GM21723 (cell line): ENCODE results near the gene SCNM1.
A peak's percentile ranks its signal among the peaks of the same experiment; 100 is the strongest.
"Not testable (repeated sequence)": the region's sequence is repeated elsewhere in the genome, so short reads cannot be mapped to it uniquely, and the experiment has no call there.

ENCODE experiments used
- ATAC-seq: cut with Tn5 transposase; IDR thresholded peaks from one replicate; pipeline ENCODE4 v1.9.1; 2021; ENCODE audit warnings: mild to moderate bottlenecking, moderate library complexity; ENCODE audit not compliant: unreplicated experiment

SCNM1 gene

DNA sequence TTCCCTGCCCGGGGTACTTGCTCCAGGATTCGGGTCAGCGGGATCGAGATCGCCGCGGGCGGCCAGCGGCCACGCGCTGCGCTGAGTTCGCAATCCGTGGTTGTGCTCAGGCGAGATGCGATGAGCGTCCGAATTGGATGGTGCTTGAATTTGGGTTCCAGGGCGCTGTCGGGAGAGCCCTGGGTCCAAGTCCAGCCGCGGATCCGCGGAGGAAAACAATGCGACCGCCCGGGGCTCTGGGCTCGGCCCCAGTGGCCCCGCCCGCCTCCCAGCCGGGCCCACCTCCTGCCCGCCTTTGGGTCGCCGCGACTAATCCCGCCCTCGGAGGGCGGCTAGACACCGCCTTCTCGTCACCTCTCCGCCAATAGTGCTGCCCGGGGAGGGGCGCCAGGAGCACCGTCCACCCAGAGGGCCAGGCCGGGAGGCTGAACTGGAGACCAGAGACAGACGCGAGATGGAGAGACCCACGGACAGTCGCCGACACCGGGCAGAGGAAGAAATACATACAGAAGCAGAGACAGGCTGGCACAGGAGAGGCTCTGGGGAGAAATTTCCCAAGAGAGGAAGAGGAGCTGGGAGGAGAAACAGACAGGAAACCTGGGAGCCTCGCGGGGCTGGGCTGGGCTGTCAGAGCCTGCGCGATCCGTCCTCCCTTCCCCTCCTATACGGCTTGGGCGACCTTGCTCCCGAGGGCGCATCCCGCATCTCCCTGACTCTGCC is 19.4 kb upstream of the SCNM1 start, which contains the start of gene SEMA6C:
Gene SEMA6C (minus strand): TSS at position 220 of the 720 bp plus-strand sequence. CDS start 4,010 bp downstream, outside the sequence.
- peak; percentile 97 for ATAC-seq

DNA sequence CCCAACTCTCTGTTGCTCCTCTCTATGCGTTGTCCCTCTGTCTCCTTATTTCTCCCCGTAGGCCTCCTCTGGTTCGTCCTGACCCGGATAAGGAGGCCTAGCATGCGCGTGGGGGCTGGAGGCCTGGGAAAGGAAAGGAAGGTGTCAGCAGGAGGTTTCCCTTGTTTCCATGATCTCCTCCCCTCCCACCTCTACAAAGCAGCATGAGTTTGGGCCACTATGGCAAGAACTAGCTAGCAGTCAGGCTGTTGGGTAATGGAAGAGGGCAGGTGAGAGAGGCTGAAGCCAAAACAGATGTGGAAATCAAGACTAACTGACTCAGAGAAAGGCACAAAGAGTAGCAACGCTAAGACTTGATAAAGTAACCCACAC is 18.8 kb upstream of the SCNM1 start:
- no peak for ATAC-seq

- no peak for ATAC-seq
Observed at GRCh38 chr1:151147665-151148064, 18.3 kb upstream of the SCNM1 start.

DNA sequence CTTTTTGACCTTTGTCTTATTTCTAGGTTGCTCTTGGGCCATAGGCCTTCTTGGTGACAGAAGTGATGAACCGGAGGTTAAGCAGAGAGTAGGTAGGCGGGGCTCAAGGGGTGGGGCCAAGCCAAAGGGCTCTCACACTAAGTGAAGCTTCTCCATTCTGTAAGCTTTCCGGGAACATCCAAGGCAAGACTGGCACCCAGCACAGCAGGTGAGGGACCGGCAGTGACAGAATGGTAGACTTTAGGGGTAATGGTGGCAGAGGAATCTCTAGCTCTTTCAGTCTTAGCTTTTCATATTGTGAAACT is 9.5 kb upstream of the SCNM1 start, which contains the start of gene TNFAIP8L2:
Gene TNFAIP8L2 (plus strand): TSS at position 135 of the 305 bp plus-strand sequence. CDS start 2,049 bp downstream, outside the sequence.
- peak; percentile 79 for ATAC-seq

- ATAC-seq, result no peak
Observed at GRCh38 chr1:151157067-151157531, 8.8 kb upstream of the SCNM1 start.

GRCh38 chr1:151158326-151158725 is 7.6 kb upstream of the SCNM1 start:
- ATAC-seq, result no peak

- ATAC-seq, result no peak
Observed at GRCh38 chr1:151158751-151159251, 7.1 kb upstream of the SCNM1 start.

DNA sequence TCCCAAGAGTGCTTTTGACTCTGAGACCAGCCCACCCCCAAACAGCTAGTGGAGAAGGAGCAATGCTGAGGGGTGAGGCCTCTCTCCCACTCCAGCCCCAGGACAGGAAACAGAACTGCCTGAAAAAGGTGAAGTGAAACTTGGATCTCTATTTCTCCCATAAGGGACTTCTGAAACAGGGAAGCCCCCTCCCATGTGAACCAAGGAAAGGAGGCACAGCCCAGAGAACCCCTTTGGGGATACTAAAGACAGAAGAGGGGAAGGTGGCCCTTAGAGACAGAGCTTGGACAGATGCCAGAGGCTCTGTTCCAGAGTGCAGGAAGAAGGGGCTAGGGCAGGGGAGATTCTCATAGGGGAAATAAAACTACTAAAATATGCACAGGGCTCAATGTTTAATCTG is 6.6 kb upstream of the SCNM1 start:
- ATAC-seq, result no peak

- no peak for ATAC-seq
Observed at GRCh38 chr1:151164732-151165280, 1.1 kb upstream of the SCNM1 start.

GRCh38 chr1:151165281-151165737 is 635 bp upstream of the SCNM1 start:
- no peak for ATAC-seq

- ATAC-seq, result no peak
Observed at GRCh38 chr1:151166505-151166956, 587 bp downstream of the SCNM1 start.

GRCh38 chr1:151167116-151167515 is 1.2 kb downstream of the SCNM1 start:
- no peak for ATAC-seq

- no peak for ATAC-seq
Observed at GRCh38 chr1:151171190-151171589, 5.2 kb downstream of the SCNM1 start.

DNA sequence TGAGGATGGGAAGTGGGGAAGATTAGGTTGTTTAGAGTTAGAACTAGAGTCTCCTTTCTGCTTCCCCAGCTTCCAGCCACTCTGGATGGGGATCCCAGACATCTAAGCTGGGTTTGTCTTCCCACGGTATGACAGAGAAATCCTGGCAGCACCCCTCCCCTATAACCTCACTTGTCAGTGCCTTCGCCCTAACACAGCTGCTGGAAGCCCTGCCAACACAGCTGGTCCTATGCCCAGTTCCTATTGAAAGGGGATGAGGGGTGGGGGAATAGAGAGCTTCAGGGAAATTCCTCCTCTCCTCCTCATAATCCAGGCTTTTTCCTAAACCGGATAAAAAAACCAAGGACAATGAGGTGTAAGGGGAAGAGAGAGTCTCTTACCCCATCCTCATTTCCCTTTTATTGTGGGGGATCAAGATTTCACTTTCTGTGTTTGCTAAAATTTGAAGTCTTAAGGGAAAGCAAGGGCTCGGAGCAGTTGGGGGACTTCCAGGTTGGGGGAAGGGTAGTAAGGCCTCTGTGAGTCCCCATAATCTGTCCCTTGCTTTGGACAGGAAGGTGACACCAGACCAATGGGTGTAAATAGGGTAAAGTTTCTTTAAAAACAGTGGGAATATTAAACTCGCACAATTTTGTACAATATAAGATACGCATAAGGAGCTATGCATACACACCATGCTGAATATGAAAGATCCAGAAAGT is 9.2 kb downstream of the SCNM1 start:
- ATAC-seq, result no peak

DNA sequence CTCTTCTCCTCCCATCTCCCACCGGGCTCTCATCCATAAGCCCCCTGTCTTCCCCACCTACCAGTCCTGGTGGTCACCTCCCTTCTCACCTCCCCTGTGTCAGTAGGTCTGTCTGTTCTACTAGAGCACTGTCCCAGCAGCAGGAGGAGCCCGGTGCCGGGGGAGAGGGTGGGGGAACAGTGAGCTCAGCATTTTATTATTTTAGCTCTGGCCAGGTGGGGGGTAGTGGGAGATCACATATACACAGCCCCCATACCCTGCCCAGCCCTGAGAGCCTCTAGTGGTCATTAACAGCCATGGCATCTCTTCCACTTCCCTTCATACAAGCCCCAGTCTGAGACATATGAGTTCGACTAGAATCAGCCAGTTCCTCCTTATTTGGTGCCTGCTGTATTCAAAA is 9.9 kb downstream of the SCNM1 start, which contains the start of gene TMOD4:
Gene TMOD4 (minus strand): TSS at position 119 of the 400 bp plus-strand sequence. CDS start 1,106 bp downstream, outside the sequence.
- no peak for ATAC-seq

- ATAC-seq, result no peak
Observed at GRCh38 chr1:151176514-151177045, 10.6 kb downstream of the SCNM1 start.

DNA sequence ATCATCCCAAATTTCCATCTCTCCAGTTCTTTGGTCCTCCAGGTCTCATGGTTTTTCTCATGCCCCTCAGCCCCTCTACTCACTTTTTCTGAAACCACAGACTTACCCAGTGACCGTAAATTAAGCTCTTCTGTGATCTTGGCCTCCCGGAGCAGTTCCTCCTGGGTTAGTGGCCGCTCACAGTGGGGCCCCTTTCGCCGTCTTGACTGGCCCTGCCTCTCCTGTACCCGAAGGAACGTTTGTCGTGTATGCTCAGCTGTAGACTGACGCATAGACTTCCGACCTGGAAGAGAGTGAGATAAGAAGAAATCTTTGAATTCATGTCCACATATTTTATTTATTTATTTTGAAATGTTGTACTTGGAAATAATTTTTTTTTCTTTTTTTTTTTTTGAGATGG is 18.3 kb downstream of the SCNM1 start:
- ATAC-seq, result no peak

- no peak for ATAC-seq
Observed at GRCh38 chr1:151187205-151187604, 21.3 kb downstream of the SCNM1 start.

DNA sequence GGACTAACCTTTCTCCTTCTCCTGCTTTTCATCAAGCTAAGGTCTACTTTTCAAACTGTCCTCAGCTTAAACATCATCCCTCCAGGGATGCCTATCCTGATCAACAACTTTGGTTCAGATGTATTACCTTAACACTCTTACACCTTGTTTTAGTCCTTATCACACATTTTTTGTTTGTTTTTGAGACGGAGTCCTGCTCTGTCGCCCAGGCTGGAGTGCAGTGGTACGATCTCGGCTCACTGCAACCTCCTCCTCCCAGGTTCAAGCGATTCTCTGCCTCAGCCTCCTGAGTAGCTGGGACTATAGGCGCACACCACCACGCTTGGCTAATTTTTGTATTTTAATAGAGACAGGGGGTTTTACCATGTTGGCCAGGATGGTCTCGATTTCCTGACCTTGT is 22.7 kb downstream of the SCNM1 start:
- not testable (repeated sequence) for ATAC-seq

GRCh38 chr1:151189637-151190445 is 23.9 kb downstream of the SCNM1 start, which contains the start of gene VPS72:
Gene VPS72, minus strand, starts transcription at chr1:151190197. Its CDS starts 76 bp downstream, at chr1:151190121.
- ATAC-seq, result peak; percentile 77
